NCI-H2081 (cell line): Measurements from ENCODE around the gene PRKCI.
A peak's percentile ranks its signal among the peaks of the same experiment; 100 is the strongest.
"Not testable (repeated sequence)": the region's sequence is repeated elsewhere in the genome, so short reads cannot be mapped to it uniquely, and the experiment has no call there.

Experiments used
- DNase-seq, 2 experiments: peaks; one replicate each; lab custom pipeline; 2025; lab: John Stamatoyannopoulos, UW

The PRKCI gene

GRCh38 chr3:170222647-170223541 lies 670 bp downstream of the PRKCI start:
- peak; percentile 32 to 51 for DNase-seq

GRCh38 chr3:170225166-170225565 lies 2.9 kb downstream of the PRKCI start:
- DNase-seq, result no peak

GRCh38 chr3:170226426-170226960 lies 4.3 kb downstream of the PRKCI start:
- no peak for DNase-seq

GRCh38 chr3:170228093-170228766 lies 6.0 kb downstream of the PRKCI start:
- no peak for DNase-seq

GRCh38 chr3:170232266-170232665 lies 10.0 kb downstream of the PRKCI start:
- no peak for DNase-seq

GRCh38 chr3:170233530-170233929 lies 11.3 kb downstream of the PRKCI start:
- no peak for DNase-seq

DNA sequence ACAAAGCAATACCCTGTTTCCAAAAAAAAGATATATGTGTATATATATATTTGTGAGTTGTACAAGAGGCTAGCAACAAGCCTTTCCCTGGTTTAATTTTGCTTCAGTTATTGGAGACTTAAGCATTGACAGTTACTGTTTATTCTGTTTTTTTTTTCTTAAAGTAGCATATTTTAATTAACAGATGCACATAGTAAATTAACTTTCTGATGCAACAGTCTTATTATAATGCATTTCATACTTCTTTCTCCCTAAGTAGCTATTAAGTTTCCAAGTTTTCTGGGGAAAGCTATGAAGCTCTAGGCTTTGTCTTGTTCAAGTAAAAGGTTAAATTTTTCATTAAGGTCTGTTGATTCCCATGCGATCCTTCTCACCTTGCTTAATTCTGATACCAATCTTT lies 17.9 kb downstream of the PRKCI start:
- DNase-seq, result no peak

- DNase-seq, result no peak
Measured at GRCh38 chr3:170240671-170241070, 18.4 kb downstream of the PRKCI start.

DNA sequence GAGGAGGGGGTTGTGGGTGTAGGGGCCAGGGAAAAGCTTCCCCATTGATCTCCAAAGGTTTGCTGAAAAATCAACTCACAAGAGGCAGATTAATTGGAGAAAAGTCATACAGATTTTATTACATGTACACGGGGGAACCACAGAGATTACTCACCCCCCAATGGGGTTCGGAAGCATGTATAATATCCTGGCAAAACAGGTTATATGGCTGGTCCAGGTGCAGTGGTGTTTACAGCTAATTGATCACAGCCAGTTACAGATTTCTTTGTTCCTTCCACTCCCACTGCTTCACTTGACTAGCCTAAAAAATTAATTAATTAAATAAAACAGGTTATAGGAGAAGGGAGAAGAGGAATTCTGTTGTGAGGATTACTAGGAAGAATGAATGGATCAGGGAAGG lies 22.4 kb downstream of the PRKCI start:
- DNase-seq, result no peak

GRCh38 chr3:170247875-170248274 lies 25.7 kb downstream of the PRKCI start:
- no peak for DNase-seq

DNA sequence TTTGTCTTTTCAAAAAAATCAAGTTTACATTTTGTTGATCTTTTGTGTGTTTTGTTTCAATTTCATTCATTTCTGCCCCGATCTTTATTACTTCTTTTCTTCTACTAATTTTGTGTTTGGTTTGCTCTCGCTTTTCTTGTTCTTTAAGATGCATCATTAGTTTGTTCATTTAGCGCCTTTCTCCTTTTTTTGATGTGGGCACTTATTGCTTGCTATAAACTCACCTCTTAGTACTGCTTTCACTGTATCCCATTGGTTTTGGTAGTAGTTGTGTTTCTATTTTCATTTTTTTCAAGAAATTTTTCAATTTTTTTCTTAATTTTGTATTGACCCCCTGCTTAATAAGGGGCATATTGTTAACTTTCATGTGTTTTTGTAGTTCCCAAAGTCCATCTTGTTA lies 34.4 kb downstream of the PRKCI start:
- no peak for DNase-seq

- no peak for DNase-seq
Measured at GRCh38 chr3:170257145-170257544, 34.9 kb downstream of the PRKCI start.

DNA sequence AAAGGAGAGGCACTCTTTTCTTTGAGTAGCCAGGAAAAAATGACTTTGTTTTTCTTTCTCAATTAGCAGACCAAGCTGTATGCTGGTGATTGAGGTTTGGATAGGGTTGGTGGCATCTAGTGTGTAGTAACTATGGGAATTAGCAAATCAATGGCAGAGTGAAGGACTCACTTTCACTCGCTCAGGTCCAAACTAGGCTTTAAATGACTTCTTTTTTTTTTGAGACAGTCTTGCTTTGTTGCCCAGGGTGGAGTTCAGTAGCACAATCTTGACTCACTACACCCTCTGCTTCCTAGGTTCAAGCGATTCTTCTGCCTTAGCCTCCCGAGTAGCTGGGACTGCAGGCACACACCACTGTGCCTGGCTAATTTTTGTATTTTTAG lies 35.9 kb downstream of the PRKCI start:
- DNase-seq, result no peak

DNA sequence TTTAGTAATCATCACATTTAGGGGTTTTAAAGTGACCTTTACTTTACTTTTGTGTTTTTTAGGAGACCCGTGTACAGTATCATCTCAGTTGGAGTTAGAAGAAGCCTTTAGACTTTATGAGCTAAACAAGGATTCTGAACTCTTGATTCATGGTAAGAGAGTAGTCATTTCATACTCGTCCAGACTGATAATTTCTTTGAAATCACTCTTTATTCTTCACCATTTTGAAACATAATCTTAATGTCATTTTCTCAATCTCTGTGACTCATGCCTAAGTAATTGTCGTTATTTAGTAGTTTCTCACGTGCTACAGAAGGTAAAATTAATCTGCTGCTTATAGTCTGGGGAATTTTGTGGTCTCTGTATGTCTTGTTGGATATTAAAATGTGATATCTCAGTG lies 37.7 kb downstream of the PRKCI start:
- DNase-seq, result no peak

- DNase-seq, result peak; percentile 66 to 87
Measured at GRCh38 chr3:170267793-170268192, 45.6 kb downstream of the PRKCI start.

GRCh38 chr3:170269673-170270254 lies 47.5 kb downstream of the PRKCI start:
- DNase-seq, result not testable (repeated sequence)

- no peak for DNase-seq
Measured at GRCh38 chr3:170270282-170270881, 48.2 kb downstream of the PRKCI start.

- DNase-seq, result no peak
Measured at GRCh38 chr3:170274641-170275040, 52.4 kb downstream of the PRKCI start.

DNA sequence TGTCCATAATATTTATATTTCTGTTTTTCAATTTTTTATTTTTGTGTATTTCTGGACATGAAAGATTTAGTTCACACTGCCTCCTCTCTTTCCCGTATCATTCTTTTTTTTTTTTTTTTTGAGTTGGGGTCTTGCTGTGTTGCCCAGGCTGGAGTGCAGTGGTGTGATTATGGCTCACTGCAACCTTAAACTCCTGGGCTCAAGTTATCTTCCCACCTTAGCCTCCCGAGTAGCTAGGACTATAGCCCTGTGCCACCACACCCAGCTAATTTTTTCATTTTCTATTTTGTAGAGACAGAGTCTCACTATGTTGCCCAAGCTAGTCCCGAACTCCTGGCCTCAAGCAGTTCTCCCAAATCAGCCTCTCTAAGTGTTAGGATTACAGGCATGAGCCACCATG lies 53.6 kb downstream of the PRKCI start:
- no peak for DNase-seq

DNA sequence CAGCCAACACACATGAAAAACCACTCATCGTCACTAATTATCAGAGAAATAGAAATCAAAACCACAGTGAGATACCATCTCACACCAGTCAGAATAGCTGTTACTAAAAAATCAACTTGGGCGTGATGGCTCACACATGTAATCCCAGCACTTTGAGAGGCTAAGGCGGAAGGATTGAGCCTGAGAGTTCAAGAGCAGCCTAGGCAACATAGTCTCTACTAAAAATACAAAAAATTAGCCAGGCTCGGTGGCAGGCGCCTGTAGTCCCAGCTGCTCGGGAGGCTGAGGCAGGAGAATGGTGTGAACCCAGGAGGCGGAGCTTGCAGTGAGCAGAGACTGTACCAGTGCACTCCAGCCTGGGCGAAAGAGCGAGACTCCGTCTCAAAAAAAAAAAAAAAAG lies 55.1 kb downstream of the PRKCI start:
- DNase-seq, result not testable (repeated sequence)

GRCh38 chr3:170277833-170278580 lies 55.8 kb downstream of the PRKCI start:
- no peak for DNase-seq

DNA sequence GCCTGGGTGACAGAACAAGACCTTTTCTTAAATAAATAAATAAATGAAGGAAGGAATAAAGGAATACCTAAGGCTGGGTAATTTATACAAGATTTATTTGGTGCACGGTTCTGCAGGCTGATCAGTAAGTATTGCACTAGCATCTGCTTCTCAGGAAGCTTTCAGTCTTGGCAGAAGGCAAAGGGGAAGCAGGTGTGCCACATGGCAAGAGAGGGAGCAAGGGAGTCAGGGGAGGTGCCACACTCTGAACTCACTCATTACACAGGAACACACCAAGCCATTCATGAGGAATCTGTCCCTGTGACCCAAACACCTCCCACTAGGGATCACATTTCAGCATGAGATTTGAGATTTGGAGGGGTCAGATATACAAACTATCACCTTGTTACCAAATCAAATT lies 56.4 kb downstream of the PRKCI start:
- DNase-seq, result peak; percentile 19 to 51
